Measurements from ENCODE around the gene PPARG.
A peak's percentile ranks its signal among the peaks of the same experiment; 100 is the strongest.

Gene PPARG

GRCh38 chr3:12405432-12406272 lies 116.8 kb downstream of the PPARG start:
- H3K27ac ChIP-seq (ENCODE audit: low read length): no peak overlapping the region
- peak overlapping the region in 1 of 2 donors; percentile 4 for H3K4me3 ChIP-seq (ENCODE audit: low read depth in 1 of 2, low read length in 2 of 2)

DNA sequence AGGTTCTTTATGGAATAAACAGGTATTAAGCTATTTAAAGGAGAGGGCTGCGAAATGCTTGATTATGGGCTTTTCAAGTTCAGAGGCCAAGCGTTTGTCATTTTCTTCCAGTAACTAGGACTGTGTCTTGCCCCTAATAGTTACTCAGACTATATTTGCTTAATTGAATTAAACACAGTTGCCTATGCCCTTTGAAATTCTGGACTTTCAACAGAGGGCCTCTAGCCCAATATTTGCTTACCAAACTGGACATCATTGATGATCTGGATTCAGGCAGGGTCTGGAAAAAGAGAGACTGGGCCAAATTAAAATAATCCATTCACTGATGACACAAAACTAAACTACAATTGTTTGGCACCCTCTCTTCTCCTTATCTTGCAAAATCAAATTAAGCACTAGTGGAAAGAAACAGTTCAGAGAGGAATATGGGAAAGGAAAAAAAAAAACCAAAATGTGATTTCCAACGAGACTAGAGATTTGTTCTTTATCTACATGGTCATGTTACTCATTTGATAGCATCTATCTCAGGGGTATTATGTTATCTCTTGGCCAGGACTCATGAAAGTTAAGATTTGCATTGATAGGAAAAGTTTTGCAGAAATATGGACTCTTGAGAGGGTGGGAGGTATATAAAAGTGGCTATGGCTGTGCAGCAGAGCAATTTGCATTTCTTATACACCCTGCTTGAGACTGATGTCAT lies 120.3 kb downstream of the PPARG start:
- H3K27me3 ChIP-seq (ENCODE audit: low read depth, low read length): no peaks in the 10 kb centered on the region
- no peaks in the 10 kb centered on the region for H3K4me1 ChIP-seq (ENCODE audit: control insufficient read depth in 1 of 2, insufficient read depth in 2 of 2, low read length in 2 of 2)
- no peaks in the 10 kb centered on the region for H3K36me3 ChIP-seq (ENCODE audit: control insufficient read depth in 1 of 2, insufficient read depth in 2 of 2, low read length in 2 of 2)
- no peaks in the 10 kb centered on the region for H3K9me3 ChIP-seq (ENCODE audit: control insufficient read depth in 1 of 2, low read length in 2 of 2)
- H3K4me3 ChIP-seq (ENCODE audit: low read depth in 1 of 2, low read length in 2 of 2): no peak overlapping the region
- no peak overlapping the region for H3K27ac ChIP-seq (ENCODE audit: low read length)

More at GRCh38 chr3:12405432-12406272, 116.8 kb downstream of the PPARG start:
- Histone ChIP-seq H3K9me3 (ENCODE audit: control insufficient read depth in 1 of 2, low read length in 2 of 2) (no peaks in the 10 kb centered on the region), H3K36me3 (ENCODE audit: control insufficient read depth in 1 of 2, insufficient read depth in 2 of 2, low read length in 2 of 2) (no peaks in the 10 kb centered on the region), H3K4me1 (ENCODE audit: control insufficient read depth in 1 of 2, insufficient read depth in 2 of 2, low read length in 2 of 2) (no peaks in the 10 kb centered on the region), H3K27me3 (ENCODE audit: low read depth, low read length) (no peaks in the 10 kb centered on the region)

DNA sequence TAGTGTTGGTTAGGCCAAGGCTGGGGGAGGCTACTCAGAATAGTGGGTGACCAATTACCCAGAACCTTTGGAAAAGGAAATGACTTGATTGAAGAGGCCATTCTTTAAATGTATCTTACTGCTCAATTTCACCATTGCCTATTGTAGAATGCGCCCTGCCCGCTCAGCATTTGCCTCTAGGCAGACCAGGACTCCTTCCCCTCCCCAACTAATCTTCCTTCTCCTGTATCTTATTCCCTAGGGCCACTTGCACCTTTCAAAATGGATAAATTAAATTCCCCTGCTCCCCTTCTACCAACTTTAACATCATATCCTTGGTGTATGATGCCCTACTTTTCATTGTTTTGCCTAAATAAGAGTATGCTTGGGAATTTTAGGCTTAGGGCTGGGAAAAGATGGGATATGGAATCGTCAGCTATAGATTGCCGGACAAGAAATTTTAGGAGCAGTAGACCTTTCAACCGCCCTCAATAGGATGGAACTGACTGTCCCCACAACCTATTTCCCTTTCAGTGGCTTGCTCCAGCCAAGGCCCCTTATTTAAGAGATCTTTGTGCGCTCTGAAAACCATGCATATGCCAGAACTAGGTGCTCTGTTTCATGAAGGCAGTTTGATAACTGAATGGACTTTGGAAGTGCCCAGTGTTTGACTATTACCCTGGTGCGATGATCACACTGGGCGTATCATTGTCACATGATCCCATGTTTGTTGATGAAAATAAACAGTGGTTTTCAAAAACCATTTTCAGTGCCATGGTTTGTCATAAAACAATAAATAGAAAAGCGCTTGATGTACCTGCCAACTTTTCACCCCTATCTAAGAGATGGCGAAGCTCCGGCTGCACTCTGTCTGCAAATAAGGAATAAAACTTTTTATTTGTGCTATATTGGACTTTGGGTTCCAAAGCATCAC lies 121.1 kb downstream of the PPARG start:
- no peak overlapping the region for H3K4me3 ChIP-seq (ENCODE audit: low read depth in 1 of 2, low read length in 2 of 2)
- H3K36me3 ChIP-seq (ENCODE audit: control insufficient read depth in 1 of 2, insufficient read depth in 2 of 2, low read length in 2 of 2): no peaks in the 10 kb centered on the region

DNA sequence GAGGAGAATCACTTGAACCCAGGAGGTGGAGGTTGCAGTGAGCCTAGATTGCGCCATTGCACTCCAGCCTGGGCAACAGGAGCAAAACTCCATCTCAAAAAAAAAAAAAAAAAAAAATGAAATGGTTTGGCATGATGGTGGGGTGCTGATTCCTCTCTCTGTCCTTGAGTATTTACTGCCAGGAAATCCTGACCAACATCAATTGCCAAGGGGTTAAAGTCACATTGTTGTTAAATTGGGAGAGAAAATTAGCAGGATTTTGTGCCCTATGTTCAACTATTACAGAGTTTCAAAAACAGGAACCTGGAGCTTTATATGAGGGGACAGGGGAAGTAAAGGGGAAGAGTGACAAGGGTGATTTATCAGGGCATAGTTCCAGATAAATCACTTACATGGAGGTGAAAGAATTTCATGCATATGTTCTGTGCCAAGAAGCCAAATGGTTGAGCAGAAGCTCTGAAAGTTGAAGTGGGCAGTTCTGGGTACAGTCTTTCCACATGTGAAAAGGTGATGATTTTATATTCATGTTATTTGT lies 124.9 kb downstream of the PPARG start:
- H3K4me1 ChIP-seq (ENCODE audit: control insufficient read depth in 1 of 2, insufficient read depth in 2 of 2, low read length in 2 of 2): no peaks in the 10 kb centered on the region
- H3K4me3 ChIP-seq (ENCODE audit: low read depth in 1 of 2, low read length in 2 of 2): no peak overlapping the region
- no peaks in the 10 kb centered on the region for H3K9me3 ChIP-seq (ENCODE audit: control insufficient read depth in 1 of 2, low read length in 2 of 2)
- H3K36me3 ChIP-seq (ENCODE audit: control insufficient read depth in 1 of 2, insufficient read depth in 2 of 2, low read length in 2 of 2): no peaks in the 10 kb centered on the region
- no peak overlapping the region for H3K27ac ChIP-seq (ENCODE audit: low read length)
- no peaks in the 10 kb centered on the region for H3K27me3 ChIP-seq (ENCODE audit: low read depth, low read length)

More for the DNA sequence above, 121.1 kb downstream of the PPARG start:
- no peaks in the 10 kb centered on the region for H3K27me3 ChIP-seq (ENCODE audit: low read depth, low read length)
- H3K27ac ChIP-seq (ENCODE audit: low read length): no peak overlapping the region
- no peaks in the 10 kb centered on the region for H3K9me3 ChIP-seq (ENCODE audit: control insufficient read depth in 1 of 2, low read length in 2 of 2)
- no peaks in the 10 kb centered on the region for H3K4me1 ChIP-seq (ENCODE audit: control insufficient read depth in 1 of 2, insufficient read depth in 2 of 2, low read length in 2 of 2)

DNA sequence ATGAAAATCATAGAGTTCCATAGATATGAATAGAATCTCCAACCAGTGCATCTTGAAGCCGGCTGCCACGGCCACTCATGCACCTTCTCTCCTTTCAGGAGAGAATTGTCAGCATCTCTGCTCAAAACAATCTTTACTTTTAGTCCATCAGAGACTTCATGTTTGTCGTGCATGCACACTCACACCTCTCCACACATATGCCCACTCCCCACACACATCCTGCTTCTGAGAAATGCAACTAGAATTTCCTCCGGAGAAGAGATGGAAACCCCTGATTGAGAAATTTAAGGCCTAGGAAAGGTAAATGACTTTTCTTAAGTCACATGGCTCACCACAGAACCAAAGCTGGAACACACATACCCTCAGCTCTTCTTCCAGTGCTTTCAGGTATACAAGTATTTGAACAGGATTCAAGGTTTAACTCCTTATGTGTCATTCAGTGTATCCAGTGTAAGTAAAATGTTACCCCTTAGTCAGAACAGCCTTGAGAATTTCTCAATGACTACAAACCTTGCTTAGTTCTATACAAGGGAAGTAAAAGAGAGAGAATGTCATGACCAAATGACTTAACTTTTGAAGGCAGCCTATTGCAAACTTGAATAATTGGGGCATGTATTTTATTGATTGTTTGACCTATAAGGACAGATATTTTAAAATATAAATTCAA lies 126.3 kb downstream of the PPARG start:
- Histone ChIP-seq H3K4me1 (ENCODE audit: control insufficient read depth in 1 of 2, insufficient read depth in 2 of 2, low read length in 2 of 2) (no peaks in the 10 kb centered on the region), H3K27ac (ENCODE audit: low read length) (no peak overlapping the region), H3K27me3 (ENCODE audit: low read depth, low read length) (no peaks in the 10 kb centered on the region), H3K36me3 (ENCODE audit: control insufficient read depth in 1 of 2, insufficient read depth in 2 of 2, low read length in 2 of 2) (no peaks in the 10 kb centered on the region), H3K9me3 (ENCODE audit: control insufficient read depth in 1 of 2, low read length in 2 of 2) (no peaks in the 10 kb centered on the region), H3K4me3 (ENCODE audit: low read depth in 1 of 2, low read length in 2 of 2) (no peak overlapping the region)

DNA sequence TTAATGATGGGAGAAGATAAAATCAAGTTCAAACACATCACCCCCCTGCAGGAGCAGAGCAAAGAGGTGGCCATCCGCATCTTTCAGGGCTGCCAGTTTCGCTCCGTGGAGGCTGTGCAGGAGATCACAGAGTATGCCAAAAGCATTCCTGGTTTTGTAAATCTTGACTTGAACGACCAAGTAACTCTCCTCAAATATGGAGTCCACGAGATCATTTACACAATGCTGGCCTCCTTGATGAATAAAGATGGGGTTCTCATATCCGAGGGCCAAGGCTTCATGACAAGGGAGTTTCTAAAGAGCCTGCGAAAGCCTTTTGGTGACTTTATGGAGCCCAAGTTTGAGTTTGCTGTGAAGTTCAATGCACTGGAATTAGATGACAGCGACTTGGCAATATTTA lies 127.9 kb downstream of the PPARG start:
- Histone ChIP-seq H3K27ac (ENCODE audit: low read length) (no peak overlapping the region), H3K9me3 (ENCODE audit: control insufficient read depth in 1 of 2, low read length in 2 of 2) (no peaks in the 10 kb centered on the region), H3K4me3 (ENCODE audit: low read depth in 1 of 2, low read length in 2 of 2) (no peak overlapping the region), H3K36me3 (ENCODE audit: control insufficient read depth in 1 of 2, insufficient read depth in 2 of 2, low read length in 2 of 2) (no peaks in the 10 kb centered on the region), H3K4me1 (ENCODE audit: control insufficient read depth in 1 of 2, insufficient read depth in 2 of 2, low read length in 2 of 2) (no peaks in the 10 kb centered on the region), H3K27me3 (ENCODE audit: low read depth, low read length) (no peaks in the 10 kb centered on the region)

DNA sequence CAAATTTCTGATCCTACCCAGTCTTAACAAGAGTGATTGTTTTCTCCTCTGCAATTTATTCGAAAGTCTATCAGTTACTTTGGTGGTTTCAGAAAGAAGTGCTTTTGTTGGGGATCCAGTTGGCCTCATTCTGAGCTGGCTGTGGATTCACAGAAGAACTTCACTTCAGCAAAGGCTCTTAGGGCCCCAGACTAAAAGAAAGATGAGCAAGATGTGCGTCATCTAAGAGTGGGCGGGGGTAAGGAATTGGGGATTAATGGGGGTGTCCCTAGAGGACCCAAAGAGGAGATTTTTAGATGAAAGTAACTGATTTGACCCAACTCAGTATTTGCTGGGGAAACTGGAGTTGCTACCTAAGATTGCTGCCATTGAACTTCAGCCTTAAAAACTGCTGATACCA lies 131.5 kb downstream of the PPARG start:
- H3K4me1 ChIP-seq (ENCODE audit: control insufficient read depth in 1 of 2, insufficient read depth in 2 of 2, low read length in 2 of 2): no peaks in the 10 kb centered on the region
- H3K27me3 ChIP-seq (ENCODE audit: low read depth, low read length): no peaks in the 10 kb centered on the region
- H3K36me3 ChIP-seq (ENCODE audit: control insufficient read depth in 1 of 2, insufficient read depth in 2 of 2, low read length in 2 of 2): no peaks in the 10 kb centered on the region
- H3K9me3 ChIP-seq (ENCODE audit: control insufficient read depth in 1 of 2, low read length in 2 of 2): no peaks in the 10 kb centered on the region
- H3K4me3 ChIP-seq (ENCODE audit: low read depth in 1 of 2, low read length in 2 of 2): no peak overlapping the region
- no peak overlapping the region for H3K27ac ChIP-seq (ENCODE audit: low read length)

- Histone ChIP-seq H3K27me3 (ENCODE audit: low read depth, low read length) (no peaks in the 10 kb centered on the region), H3K9me3 (ENCODE audit: control insufficient read depth in 1 of 2, low read length in 2 of 2) (no peaks in the 10 kb centered on the region), H3K4me3 (ENCODE audit: low read depth in 1 of 2, low read length in 2 of 2) (no peak overlapping the region), H3K27ac (ENCODE audit: low read length) (no peak overlapping the region), H3K4me1 (ENCODE audit: control insufficient read depth in 1 of 2, insufficient read depth in 2 of 2, low read length in 2 of 2) (no peaks in the 10 kb centered on the region), H3K36me3 (ENCODE audit: control insufficient read depth in 1 of 2, insufficient read depth in 2 of 2, low read length in 2 of 2) (no peaks in the 10 kb centered on the region)
Observed at GRCh38 chr3:12421132-12421531, 132.3 kb downstream of the PPARG start.

GRCh38 chr3:12423131-12423530 lies 134.3 kb downstream of the PPARG start:
- H3K36me3 ChIP-seq (ENCODE audit: control insufficient read depth in 1 of 2, insufficient read depth in 2 of 2, low read length in 2 of 2): no peaks in the 10 kb centered on the region
- no peaks in the 10 kb centered on the region for H3K4me1 ChIP-seq (ENCODE audit: control insufficient read depth in 1 of 2, insufficient read depth in 2 of 2, low read length in 2 of 2)
- H3K27me3 ChIP-seq (ENCODE audit: low read depth, low read length): no peaks in the 10 kb centered on the region
- H3K9me3 ChIP-seq (ENCODE audit: control insufficient read depth in 1 of 2, low read length in 2 of 2): no peaks in the 10 kb centered on the region
- H3K4me3 ChIP-seq (ENCODE audit: low read depth in 1 of 2, low read length in 2 of 2): no peak overlapping the region
- H3K27ac ChIP-seq (ENCODE audit: low read length): no peak overlapping the region

GRCh38 chr3:12423918-12424630 lies 135.2 kb downstream of the PPARG start:
- no peaks in the 10 kb centered on the region for H3K36me3 ChIP-seq (ENCODE audit: control insufficient read depth in 1 of 2, insufficient read depth in 2 of 2, low read length in 2 of 2)
- no peaks in the 10 kb centered on the region for H3K9me3 ChIP-seq (ENCODE audit: control insufficient read depth in 1 of 2, low read length in 2 of 2)
- no peaks in the 10 kb centered on the region for H3K4me1 ChIP-seq (ENCODE audit: control insufficient read depth in 1 of 2, insufficient read depth in 2 of 2, low read length in 2 of 2)
- no peak overlapping the region for H3K4me3 ChIP-seq (ENCODE audit: low read depth in 1 of 2, low read length in 2 of 2)
- H3K27me3 ChIP-seq (ENCODE audit: low read depth, low read length): no peaks in the 10 kb centered on the region
- no peak overlapping the region for H3K27ac ChIP-seq (ENCODE audit: low read length)
